MCF 10A (cell line): ENCODE results near the gene PUS1. TPM values are rescaled to one million over a fixed set of nuclear protein-coding genes. Genes with fewer than 3 reads are reported as not detected.

Experiments
- BruUV-seq: library from RNA; stranded (reverse); fragments of 400-500 nt; replicated peaks from 2 replicates; lab custom pipeline; 2021; lab: Mats Ljungman, UMichigan
- CTCF ChIA-PET: fragments of 300-600 bp; sonication (Branson Sonifier 250); formaldehyde crosslinking; extraction: SDS; loops from one replicate; lab custom pipeline; 2021; ENCODE audit warnings: antibody characterized with exemption, inconsistent platforms; lab: Yijun Ruan, JAX
- POLR2A ChIA-PET: fragments of 300-600, 350-650 bp; sonication (Branson Sonifier 250); formaldehyde crosslinking; extraction: SDS; loops from one replicate; lab custom pipeline; 2020; ENCODE audit warnings: antibody characterized with exemption, inconsistent platforms; lab: Yijun Ruan, JAX
- DNase-seq: peaks from one replicate; pipeline ENCODE4 v3.0.0-alpha.2; 2018; ENCODE audit not compliant: unreplicated experiment
- H3K27ac Mint-ChIP-seq: one replicate; pipeline ENCODE4 v1.8.0; 2022; ENCODE audit warnings: mild to moderate bottlenecking, low read depth, mixed read lengths; ENCODE audit not compliant: unreplicated experiment
- H3K27me3 Mint-ChIP-seq: one replicate; pipeline ENCODE4 v1.8.0; 2022; ENCODE audit warnings: mixed read lengths; ENCODE audit not compliant: insufficient read depth, unreplicated experiment
- H3K36me3 Mint-ChIP-seq: one replicate; pipeline ENCODE4 v1.8.0; 2022; ENCODE audit warnings: mild to moderate bottlenecking, moderate library complexity, mixed read lengths; ENCODE audit not compliant: insufficient read depth, unreplicated experiment
- H3K4me1 Mint-ChIP-seq: one replicate; pipeline ENCODE4 v1.8.0; 2022; ENCODE audit warnings: mixed read lengths; ENCODE audit not compliant: insufficient read depth, unreplicated experiment
- H3K4me3 Mint-ChIP-seq: one replicate; pipeline ENCODE4 v1.8.0; 2022; ENCODE audit warnings: mild to moderate bottlenecking, moderate library complexity, mixed read lengths; ENCODE audit not compliant: unreplicated experiment
- H3K9me3 Mint-ChIP-seq: one replicate; pipeline ENCODE4 v1.8.0; 2022; ENCODE audit warnings: mixed read lengths; ENCODE audit not compliant: unreplicated experiment
- CTCF ChIP-seq: fragments of 200-600 bp; IDR thresholded peaks from one replicate; pipeline ENCODE4 v1.8.0; 2022; ENCODE audit warnings: antibody characterized with exemption, mild to moderate bottlenecking; ENCODE audit not compliant: unreplicated experiment
- intact Hi-C: fragments of 100-400 bp; cut with micrococcal nuclease; formaldehyde crosslinking; loops from 2 replicates; pipeline ENCODE4 v1.14.1; 2022
- total RNA-seq: library from RNA; stranded (reverse); gene quantifications from 2 replicates; pipeline ENCODE4 v1.2.3, GENCODE V29; 2022

Gene PUS1
- total RNA-seq, 1 experiment from 2014 or later: 72.3 TPM

DNA sequence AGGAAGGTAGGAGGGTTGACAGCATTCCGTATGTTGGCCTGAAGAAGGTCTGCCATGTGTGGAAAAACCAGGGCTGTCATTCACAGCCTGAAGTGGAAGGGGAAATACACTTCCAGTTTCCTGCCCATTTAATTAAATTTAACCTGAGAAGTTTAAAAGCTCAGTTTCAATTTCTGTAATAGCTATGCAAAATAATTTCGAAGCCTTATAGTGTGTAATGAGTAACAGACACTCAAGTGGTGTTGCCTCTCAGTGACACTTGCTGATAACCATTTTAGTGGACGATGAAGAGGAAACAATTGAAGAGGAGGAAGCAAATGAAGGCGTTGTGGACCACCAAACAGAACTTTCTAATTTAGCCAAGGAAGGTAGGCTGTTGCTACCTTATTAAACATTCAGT lies 65.5 kb downstream of the PUS1 start:
- no peak for TF ChIP-seq CTCF
- no TSS peak for BruUV-seq
- H3K9me3 Mint-ChIP-seq: no peaks in the 10 kb centered on the region
- no peaks in the 10 kb centered on the region for H3K27me3 Mint-ChIP-seq
- DNase-seq: no peak
- ChIA-PET CTCF (interaction anchor here (0.5 kb wide), 1 partner anchor 94 kb away, joined by 3 read pairs; no protein-coding TSS in a partner anchor), POLR2A (no interaction called here)
- intact Hi-C loops: no loop called here
- H3K4me1 Mint-ChIP-seq: no peaks in the 10 kb centered on the region
- peak overlapping the region; percentile 12 for H3K27ac Mint-ChIP-seq
- H3K36me3 Mint-ChIP-seq: peaks cover 75% of the 10 kb centered on the region
- H3K4me3 Mint-ChIP-seq: no peak overlapping the region

Other genes with a start within 250 kb of the PUS1 start
- gene SFSWAP, start 218.2 kb upstream of the PUS1 start, total RNA-seq: 68.2 and 68.8 TPM in 2 replicates
- gene MMP17, start 100.9 kb upstream of the PUS1 start, total RNA-seq: 4.3 and 5.4 TPM in 2 replicates
- 21.7 and 28.2 TPM in 2 replicates for gene ULK1, start 34.7 kb upstream of the PUS1 start, total RNA-seq
- 52.4 and 54.8 TPM in 2 replicates for gene EP400, start 20.7 kb downstream of the PUS1 start, total RNA-seq
- gene DDX51, start 215.0 kb downstream of the PUS1 start, total RNA-seq: 18.3 and 24.0 TPM in 2 replicates
- gene NOC4L, start 215.2 kb downstream of the PUS1 start, total RNA-seq: 24.2 and 32.0 TPM in 2 replicates